NCI-H2171 (cell line): ENCODE measurements around the gene LRFN3.
A peak's percentile ranks its signal among the peaks of the same experiment; 100 is the strongest.
"Not testable (repeated sequence)": the region's sequence is repeated elsewhere in the genome, so short reads cannot be mapped to it uniquely, and the experiment has no call there.

ENCODE experiments used
- DNase-seq: peaks from one replicate; lab custom pipeline; 2025; lab: John Stamatoyannopoulos, UW

Gene LRFN3

DNA sequence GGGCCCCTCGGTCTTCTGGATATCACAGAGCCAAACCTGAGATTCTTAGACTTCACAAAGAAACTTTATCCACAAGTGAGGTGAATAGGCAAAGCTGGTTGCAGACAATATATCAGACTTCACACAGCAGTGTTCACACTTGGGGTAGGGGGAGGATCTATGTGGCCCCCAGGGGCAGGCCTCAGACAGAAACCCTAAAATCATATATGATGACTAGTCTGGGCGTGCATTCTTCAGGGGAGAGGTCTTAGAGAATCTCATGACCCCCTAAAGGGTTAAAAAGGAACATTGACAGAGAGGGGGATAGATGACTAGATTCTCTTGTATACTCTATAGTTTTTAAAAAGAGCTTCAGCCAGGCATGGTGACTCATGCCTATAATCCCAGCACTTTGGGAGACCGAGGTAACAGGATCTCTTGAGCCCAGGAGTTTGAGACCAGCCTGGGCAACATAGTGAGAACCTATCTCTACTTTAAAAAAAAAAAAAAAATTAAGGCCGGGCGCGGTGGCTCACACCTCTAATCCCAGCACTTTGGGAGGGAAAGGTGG is 30.9 kb upstream of the LRFN3 start:
- no peak for DNase-seq

DNA sequence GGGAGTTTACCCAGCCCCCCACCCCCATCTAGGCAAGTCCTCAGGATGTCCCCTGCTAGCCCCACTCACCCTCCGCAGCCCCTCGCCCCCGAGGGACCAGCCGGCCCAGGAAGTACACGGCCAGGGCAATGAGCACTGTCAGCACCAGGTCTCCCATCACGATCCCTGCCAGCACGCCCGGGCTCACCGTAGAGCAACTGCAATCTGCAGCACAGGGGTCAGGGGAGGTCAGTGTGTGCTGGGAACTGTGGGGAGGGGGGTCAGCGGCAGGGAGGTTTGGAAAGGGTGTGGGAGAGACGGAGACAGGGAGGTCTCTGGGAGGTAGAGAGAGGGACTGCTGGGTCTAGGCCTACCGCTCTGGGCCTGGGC is 28.8 kb upstream of the LRFN3 start:
- DNase-seq = no peak

DNA sequence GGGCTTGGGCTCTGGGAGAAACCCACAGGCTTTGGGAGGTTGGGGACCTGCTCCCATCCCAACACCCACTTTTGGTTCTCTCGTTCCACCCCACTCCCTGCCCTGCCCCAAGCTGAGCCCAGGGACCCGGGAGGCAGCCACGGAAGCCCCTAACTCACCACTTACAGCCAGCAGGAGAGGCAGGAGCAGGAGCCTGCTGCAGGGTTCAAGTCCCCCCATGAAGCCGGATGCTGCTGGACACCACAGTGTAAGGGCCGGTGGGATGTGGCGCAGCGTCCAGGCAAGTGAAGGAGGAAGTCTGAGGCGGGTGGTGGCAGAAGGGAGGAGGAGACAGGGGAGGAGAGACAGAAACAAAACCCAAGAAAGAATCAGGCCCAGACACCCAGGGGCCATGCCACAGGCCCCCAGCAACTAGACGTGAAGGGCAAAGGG is 28.1 kb upstream of the LRFN3 start, which contains the start of gene TYROBP:
Gene TYROBP, minus strand, starts transcription at position 286 of the 432 bp plus-strand sequence. Its CDS starts 67 bp downstream, at position 219.
- DNase-seq = no peak

DNA sequence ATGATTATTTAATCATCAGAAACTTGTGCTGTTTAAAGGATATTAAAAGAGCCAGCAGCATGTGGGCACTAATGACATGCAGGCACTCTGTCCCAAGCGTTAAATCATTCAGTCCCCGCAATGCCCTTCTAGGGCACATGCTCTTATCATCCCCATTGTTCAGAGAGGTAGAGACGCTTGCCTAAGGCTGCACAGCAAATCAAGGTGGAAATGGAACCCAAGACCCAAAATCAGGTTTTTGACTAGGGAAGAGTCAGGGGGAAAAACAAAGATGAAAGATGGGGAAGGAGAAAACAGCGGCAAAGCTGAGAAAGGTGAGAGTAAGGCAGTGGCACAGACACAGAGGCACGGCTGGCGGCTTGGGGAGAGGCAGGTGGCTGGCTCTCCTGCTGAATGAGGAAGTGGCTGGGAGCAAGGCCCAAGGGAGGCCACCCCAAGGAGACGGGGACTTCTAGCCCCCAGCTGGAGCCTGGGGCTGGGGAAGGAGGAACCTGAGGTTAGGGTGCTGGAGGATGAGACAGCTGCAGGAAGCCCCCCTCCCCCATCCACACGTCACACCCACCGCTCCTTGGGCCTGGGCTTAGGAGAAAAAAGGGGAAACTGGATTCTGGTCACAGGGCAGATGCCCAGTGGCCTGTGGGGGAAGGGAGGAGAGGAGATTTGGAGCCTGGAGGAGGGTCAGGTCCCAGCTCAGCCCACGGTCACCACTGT is 27.0 kb upstream of the LRFN3 start:
- DNase-seq = no peak

DNA sequence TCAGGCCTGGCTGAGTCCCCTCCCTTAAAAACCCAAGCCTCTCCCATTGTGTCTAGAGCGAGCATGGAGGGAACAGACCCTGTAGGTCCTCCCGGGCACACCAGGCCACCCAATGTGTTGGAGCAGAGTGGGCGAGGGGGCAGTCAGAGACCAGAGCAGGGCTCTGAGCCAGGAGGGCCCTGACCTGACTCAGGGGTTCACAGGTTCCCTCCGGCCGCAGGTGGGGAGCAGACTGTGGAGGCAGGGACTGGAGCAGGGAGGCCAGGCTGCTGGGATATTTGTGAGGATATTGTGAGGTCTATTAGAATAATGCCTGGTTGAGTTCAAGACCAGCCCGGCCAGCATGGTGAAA is 26.5 kb upstream of the LRFN3 start:
- no peak for DNase-seq

DNA sequence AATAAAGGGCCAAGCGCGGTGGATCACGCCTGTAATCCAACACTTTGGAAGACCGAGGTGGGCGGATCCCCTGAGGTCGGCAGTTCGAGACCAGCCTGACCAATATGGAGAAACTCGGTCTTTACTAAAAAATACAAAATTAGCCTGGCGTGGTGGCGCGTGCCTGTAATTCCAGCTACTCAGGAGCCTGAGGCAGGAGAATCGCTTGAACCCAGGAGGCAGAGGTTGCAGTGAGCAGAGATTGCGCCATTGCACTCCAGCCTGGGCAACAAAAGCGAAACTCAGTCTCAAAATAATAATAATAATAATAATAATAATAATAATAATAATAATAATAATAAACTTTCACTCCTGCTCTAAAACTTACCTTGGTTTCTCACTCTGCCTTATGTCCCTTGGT is 25.8 kb upstream of the LRFN3 start:
- DNase-seq = not testable (repeated sequence)

DNA sequence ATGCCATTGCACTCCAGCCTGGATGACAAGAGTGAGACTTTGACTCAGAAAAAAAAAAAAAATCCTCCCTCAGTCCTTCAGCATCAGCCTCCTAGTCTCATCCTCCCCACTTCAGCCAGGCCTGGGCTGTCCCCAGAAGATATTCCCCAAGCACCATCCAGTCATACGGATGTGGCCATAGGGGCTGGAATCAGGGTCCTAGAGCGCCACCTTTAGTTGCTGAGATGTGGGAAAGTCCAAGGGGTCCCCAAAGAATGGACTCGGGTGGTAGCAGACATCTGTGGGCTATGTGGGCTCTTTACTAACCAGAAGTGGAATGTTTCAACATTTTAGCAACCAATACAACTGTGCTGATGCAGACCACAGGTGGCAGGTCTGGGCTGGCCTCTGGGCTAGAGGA is 25.0 kb upstream of the LRFN3 start:
- no peak for DNase-seq

DNA sequence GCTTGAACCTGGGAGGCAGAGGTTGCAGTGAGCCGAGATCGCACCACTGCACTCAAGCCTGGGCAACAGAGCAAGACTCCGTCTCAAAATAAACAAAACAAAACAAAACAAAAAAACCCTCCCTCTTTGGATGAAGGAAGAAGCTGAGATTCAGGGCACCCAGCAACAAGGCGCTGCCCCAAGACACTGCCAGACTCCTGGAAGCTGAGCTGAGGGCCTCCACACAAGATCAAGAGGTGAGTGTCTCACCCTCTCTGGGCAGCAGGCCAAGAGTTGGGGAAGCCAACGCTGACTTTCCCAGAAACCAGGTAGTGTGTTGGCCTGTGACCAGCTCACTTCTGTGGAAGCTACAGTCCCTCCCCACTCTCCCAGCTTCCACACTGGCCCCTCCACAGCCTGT is 24.4 kb upstream of the LRFN3 start:
- DNase-seq = no peak

DNA sequence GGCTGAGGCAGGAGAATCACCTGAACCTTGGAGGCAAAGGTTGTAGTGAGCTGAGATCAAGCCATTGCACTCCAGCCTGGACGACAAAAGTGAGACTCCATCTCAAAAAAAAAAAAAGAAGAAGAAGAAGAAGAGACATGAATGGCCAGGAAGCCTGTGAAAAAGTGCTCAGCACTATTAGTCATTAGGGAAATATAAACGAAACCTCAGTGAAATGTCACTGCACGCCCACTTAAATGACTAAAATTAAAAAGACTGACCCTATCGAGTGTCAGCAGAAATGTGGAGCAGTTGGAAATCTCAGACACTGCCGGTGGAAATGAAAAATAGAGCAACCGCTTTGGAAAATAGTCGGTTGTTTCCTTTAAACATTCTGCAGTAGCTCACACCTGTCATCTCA is 22.6 kb upstream of the LRFN3 start:
- no peak for DNase-seq

DNA sequence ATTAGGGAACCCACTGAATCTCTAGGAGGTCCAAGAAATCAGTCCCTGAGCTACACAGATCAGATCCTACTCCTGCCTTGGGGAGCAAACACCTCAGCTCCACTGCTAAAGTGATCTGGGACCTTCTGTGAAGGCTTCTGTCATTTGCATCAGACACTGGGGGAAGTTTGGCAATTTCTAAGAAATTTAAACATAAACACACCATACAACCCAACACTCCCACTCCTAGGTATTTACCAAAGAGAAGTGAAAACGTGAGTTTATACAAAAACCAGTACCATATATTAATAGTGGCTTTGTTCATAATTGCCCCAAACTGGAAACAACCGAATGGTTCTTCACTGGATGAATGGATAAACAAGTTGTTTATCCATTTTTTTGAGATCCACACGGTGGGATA is 20.7 kb upstream of the LRFN3 start:
- DNase-seq = no peak

DNA sequence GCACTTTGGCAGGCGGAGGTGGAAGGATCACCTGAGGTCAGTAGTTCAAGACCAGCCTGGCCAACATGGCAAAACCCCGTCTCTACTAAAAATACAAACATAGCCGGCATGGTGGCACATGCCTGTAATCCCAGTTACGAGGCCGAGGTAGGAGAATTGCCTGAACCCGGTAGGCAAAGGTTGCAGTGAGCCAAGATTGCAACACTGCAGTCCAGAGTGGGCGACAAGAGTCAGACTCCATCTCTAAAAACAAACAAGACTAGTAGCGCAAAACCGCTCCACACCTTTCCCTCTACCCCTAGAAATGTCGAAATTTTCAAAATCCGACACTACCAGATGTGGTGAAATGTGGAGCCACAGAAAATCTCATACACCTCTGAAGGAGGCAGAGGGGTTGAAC is 16.9 kb upstream of the LRFN3 start:
- no peak for DNase-seq

DNA sequence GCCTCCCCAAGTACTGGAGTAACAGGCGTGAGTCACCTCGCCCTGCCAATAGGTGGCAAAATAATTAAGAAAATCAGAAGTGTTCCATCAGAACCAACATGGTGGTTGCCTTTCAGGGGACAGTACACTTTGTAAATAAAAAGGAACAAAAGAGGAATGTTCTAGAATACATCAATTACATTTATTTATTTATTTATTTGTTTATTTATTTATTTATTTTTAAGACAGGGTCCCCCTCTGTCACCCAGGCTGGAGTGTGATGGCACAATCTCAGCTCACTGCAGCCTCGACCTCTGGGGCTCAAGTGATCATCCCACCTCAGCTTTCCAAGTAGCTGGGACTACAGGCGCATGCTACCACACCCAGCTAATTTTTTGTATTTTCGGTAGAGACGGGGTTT is 15.2 kb upstream of the LRFN3 start:
- no peak for DNase-seq

DNA sequence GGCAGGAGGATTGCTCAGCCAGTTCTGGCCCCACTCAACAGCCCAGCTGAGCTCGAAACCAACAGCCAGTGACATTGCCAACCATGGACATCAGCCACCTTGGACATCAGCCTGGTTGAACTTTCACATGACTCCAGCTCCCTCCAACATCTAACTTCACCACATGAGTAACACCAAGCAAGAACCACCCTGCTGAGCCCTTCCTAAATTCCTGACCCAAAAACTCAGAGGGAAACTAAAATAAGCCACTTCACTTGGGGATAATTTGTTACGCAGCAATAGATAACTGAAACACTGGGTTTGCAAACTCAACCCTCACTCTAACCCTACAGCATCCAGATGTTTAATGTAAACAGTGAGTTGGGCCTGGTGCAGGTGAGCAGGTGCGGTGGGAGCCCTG is 10.7 kb upstream of the LRFN3 start:
- DNase-seq = no peak

DNA sequence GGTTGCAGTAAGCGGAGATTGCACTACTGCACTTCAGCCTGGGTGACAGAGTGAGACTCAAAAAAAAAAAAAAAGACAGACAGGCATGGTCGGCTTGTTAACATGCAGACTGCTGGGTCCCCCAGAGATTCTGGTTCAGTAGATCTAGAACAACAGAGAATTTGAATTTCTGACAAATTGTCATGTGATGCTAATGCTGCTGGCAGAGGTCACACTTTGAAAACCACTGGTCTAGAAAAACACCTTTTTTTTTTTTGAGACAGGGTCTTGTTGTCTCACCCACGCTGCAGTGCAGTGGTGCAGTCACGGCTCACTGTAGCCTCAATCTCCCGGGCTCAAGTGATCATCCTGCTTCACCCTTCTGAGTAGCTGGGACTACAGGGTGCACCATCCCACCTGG is 7.7 kb upstream of the LRFN3 start:
- no peak for DNase-seq

DNA sequence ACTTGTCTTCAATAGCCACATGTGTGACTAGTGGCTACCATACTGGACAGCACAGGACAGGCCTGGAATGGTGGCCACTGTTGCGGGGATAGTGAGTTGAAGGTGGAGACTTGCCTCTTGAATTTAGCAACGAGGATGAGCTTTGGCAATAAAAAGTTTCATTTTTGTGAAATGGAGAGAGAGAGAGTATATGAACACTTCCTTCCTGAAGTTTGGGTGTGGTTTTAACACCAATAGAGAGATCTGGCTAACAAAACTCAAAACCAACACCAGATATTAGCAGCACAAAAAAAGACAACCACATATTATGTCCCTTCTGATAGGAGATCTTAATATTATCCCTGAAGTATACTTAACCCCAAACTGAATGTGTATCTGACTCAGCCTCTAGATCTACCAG is 6.3 kb upstream of the LRFN3 start:
- no peak for DNase-seq

DNA sequence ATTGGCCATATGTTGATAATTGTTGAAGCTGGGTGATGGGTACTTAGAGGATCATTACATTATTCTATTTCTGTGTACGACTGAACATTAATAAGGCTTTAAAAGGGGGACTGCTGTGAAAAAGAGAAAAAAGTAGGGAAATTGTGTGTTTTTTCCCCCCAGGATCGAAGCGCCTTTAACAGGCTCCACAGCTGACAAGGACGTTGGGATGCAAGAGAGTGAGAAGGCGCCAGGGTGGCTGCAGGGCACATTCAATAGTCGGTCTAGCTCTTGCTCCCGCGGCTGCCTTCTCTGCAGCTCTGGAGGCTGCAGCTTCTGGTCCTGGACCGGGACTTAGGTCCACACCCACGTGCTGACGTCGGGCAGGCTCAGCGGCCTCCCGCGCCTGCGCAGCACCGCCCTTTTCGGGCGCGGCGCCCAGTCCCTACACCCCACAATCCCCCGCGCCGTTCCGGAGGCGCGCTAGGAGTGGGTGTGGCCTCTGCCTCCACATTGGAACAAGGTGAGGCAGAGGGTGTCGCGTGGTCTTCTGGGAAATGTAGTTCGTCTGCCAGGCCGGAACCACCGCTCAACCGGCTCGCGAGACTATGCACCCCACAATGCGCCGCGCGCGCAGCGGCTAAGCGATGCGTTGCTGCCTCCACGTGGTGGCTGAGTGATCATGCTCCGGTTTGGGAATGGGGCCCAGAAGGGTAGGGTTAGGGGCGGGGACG is 4.9 kb upstream of the LRFN3 start:
- peak; percentile 98 for DNase-seq

DNA sequence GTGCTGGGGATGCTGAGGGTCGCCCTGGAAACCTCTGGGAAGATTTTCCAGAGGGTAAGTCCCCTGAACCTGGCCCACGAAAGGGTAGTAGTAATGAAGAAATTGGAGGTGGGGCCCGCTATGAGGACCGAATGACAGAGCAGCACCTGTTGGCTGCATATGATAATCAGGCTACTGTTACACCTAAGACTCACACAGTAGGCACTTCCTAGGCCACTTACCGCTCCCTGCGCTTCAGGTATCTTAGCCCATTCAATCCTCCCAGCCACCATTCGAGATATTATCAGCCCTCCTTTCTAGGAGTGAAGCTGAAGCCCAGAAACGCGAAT is 4.3 kb upstream of the LRFN3 start:
- DNase-seq = no peak

DNA sequence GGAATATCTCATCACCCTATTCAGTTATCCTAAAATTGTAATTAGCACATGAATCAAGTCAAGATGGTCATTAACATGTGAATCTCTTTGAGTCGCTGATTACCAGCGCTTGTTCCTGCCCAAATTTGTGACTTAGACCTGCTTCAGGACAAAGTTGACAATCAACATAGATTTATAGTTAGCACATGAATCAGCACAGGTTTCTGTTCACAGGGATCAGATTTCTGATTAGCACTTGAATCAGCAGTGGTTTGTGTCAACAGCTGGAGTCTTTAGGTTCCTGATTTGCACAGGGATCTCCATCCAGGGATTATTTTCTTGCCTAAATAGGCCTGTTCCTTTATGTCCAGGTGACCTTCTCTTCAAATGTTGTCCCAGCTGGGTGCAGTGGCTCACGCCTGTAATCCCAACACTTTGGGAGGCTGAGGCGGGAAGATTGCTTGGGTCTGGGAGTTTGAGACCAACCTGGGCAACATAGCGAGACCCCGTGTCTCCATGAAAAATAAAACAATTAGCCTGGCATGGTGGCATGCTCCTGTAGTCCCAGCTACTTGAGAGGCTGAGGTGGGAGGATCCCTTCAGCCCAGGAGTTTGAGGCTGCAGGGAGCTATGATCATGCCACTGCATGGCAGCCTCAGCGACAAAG is 3.8 kb upstream of the LRFN3 start:
- DNase-seq = no peak

DNA sequence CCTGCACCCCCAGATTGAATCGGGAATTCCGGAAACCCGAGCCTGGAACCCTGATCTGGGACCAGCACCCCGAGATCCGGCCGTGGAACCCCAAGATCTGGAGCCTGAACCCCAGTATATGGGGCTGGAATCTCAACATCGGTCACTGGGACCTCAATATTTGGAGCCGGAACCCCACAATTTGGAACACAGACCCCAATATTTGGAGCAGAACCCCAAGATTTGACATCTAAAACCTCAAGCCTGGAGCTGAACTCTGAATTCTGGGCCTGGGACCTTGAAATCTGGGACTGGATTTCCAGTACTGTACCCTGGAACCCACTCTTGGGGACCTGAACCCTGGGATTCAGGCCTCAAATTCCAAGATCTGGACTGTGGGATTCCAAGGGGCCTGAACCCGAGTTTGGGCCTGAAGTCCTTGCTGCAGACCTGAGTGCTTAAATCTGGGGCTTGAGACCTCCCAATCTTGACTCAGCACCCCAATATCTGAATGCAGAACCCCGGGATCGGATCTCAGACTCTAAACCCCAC is 629 bp downstream of the LRFN3 start:
- DNase-seq = no peak

DNA sequence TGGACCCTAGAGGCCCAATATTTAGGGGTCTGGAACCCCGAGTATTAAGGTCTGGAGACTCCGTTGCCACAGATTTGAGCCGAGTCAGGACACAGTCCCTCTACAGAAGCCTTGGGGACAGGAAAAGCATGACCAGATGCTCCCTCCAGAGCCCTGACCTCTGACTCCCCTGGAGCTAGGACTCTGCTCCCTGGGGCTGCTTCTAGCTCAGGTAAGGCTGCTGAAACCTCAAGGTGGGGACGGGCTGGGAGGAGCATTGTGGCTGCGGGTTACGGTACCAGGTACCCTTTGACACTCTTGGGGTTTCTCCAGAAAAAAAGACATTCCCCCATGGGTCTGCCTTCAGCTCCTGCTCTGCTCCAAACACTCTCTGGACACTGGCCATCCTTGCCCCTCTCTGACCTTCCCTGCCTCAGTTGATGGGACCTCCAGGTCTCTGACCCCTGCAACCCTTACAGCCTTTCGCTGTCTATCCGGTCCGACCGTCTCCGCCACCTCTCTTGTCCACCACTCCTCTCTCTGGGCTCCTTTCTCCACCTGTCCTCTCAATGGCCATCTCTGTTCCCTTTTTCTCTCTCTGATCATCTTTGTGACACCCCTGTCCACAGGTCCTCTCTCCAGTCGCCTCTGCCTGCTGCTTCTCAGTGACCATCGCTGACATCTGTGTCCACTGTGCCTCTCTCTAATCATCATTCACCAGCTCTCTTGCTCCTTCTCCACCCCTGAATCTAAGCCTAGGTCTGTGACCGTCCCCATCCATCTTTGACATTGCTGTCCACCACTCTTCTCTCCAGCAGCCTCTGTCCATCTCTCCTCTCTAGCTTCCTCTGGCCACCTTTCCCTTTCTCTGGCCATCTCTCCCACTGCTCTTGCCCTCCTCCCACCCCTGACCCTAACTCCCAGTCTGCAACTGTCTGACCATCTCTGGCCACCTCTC is 1.4 kb downstream of the LRFN3 start:
- no peak for DNase-seq

DNA sequence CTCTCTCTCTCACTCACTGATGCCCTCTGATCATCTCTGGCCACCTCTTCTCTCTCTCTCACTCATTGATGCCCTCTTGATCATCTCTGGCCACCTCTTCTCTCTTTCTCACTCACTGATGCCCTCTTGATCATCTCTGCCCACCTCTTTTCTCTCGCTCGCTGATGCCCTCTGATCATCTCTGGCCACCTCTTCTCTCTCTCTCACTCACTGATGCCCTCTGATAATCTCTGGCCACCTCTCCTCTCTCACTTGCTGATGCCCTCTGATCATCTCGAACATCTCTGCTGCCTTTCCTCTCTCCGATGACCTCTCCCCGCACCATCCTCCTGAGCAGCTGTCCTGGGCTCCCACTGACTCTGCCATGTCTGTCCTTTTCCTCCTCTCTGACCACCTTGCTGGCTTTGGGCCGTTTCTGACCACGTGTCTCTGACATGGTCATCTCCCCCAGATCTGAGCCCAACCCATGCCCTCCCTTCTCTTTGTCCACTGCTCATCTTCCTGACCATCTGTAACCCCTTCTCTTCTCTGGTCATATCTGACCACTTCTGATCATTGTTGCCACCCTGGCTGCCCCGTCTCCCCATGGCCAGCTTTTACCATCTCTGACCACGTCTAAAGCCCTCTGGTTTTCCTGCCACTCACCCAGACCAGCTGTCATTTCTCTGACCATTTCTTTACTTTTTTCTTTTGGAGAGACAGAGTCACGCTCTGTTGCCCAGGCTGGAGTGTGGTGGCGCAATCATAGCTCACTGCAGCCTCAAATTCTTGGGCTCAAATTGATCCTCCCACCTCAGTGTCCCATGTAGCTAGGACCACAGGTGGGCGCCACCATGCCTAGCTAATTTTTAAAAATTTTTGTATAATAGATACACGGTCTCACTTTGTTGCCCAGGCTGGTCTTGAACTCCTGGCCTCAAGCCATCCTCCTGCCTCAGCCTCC is 2.4 kb downstream of the LRFN3 start:
- DNase-seq = no peak
